Caco-2 (cell line): ENCODE results near the gene MCU. TPM values are rescaled to one million over a fixed set of nuclear protein-coding genes. Genes with fewer than 3 reads are reported as not detected.
"Not testable (repeated sequence)": the region's sequence is repeated elsewhere in the genome, so short reads cannot be mapped to it uniquely, and the experiment has no call there.

Source experiments
- BruUV-seq: library from RNA; stranded (reverse); fragments of 400-500 nt; replicated peaks from 2 replicates; lab custom pipeline; 2021; lab: Mats Ljungman, UMichigan
- CTCF ChIA-PET: fragments of 300-600 bp; sonication (Branson Sonifier 250); formaldehyde crosslinking; loops from one replicate; lab custom pipeline; 2022; ENCODE audit warnings: antibody characterized with exemption; lab: Charles Lee
- POLR2A ChIA-PET: fragments of 300-600 bp; sonication (Branson Sonifier 250); formaldehyde crosslinking; loops from one replicate; lab custom pipeline; 2022; ENCODE audit warnings: antibody characterized with exemption; lab: Charles Lee
- DNase-seq, 2 experiments: peaks; one replicate each; pipeline versions ENCODE4 v3.0.0 to v3.0.0-alpha.2; 2020 to 2022
- H3K27me3 ChIP-seq: replicated peaks from 2 replicates; pipeline ENCODE4 v1.6.0; 2011; ENCODE audit warnings: low read length; ENCODE audit not compliant: control insufficient read depth, insufficient read depth
- H3K36me3 ChIP-seq: 2 replicates; pipeline ENCODE4 v1.5.1; 2011; ENCODE audit warnings: low read length; ENCODE audit not compliant: control insufficient read depth, insufficient read depth
- H3K4me1 ChIP-seq: fragments of 250-450 bp; sonication (Bioruptor Pico); 2 replicates; pipeline ENCODE4 v1.5.1; 2020; ENCODE audit warnings: mild to moderate bottlenecking
- H3K4me3 ChIP-seq: 2 replicates; pipeline ENCODE4 v1.5.1; 2011; ENCODE audit warnings: low read depth, mild to moderate bottlenecking, control low read depth, low read length
- H3K9me3 ChIP-seq: fragments of 250-450 bp; sonication (Bioruptor Pico); 2 replicates; pipeline ENCODE4 v1.5.1; 2020; ENCODE audit warnings: mild to moderate bottlenecking, moderate library complexity
- H3K27ac Mint-ChIP-seq: one replicate; pipeline ENCODE4 v1.8.0; 2022; ENCODE audit warnings: mixed read lengths; ENCODE audit not compliant: unreplicated experiment
- H3K27me3 Mint-ChIP-seq: one replicate; pipeline ENCODE4 v1.8.0; 2022; ENCODE audit warnings: mixed read lengths; ENCODE audit not compliant: insufficient read depth, unreplicated experiment
- H3K36me3 Mint-ChIP-seq: one replicate; pipeline ENCODE4 v1.8.0; 2022; ENCODE audit warnings: mild to moderate bottlenecking, mixed read lengths; ENCODE audit not compliant: insufficient read depth, unreplicated experiment
- H3K4me1 Mint-ChIP-seq: one replicate; pipeline ENCODE4 v1.8.0; 2022; ENCODE audit warnings: low read depth, mixed read lengths; ENCODE audit not compliant: unreplicated experiment
- H3K4me3 Mint-ChIP-seq: one replicate; pipeline ENCODE4 v1.8.0; 2022; ENCODE audit warnings: mild to moderate bottlenecking, moderate library complexity, mixed read lengths; ENCODE audit not compliant: unreplicated experiment
- H3K9me3 Mint-ChIP-seq: one replicate; pipeline ENCODE4 v1.8.0; 2022; ENCODE audit warnings: mixed read lengths; ENCODE audit not compliant: unreplicated experiment
- intact Hi-C: fragments of 100-400 bp; cut with micrococcal nuclease; formaldehyde crosslinking; loops from one replicate; pipeline ENCODE4 v1.10.0; 2022; ENCODE audit not compliant: unreplicated experiment
- total RNA-seq: library from RNA; stranded (reverse); gene quantifications from 2 replicates; pipeline ENCODE4 v1.2.3, GENCODE V29; 2022
- TF ChIP-seq, protein P1 (sequence below), 2 experiments: fragments of 200-600 bp in 1 of 2; IDR thresholded peaks; 1 replicate in 1 of 2; 2 replicates in 1 of 2; pipeline versions ENCODE4 v1.5.1 to v1.8.0; 2011 to 2022; ENCODE audit warnings: antibody characterized with exemption in 1 of 2, control low read depth in 1 of 2, inconsistent platforms in 1 of 2, low read depth in 1 of 2, low read length in 1 of 2, mild to moderate bottlenecking in 1 of 2, moderate library complexity in 1 of 2; ENCODE audit not compliant: insufficient read depth in 1 of 2, severe bottlenecking in 1 of 2, unreplicated experiment in 1 of 2

Gene MCU
- total RNA-seq, 1 experiment from 2014 or later = 62.5 TPM

DNA sequence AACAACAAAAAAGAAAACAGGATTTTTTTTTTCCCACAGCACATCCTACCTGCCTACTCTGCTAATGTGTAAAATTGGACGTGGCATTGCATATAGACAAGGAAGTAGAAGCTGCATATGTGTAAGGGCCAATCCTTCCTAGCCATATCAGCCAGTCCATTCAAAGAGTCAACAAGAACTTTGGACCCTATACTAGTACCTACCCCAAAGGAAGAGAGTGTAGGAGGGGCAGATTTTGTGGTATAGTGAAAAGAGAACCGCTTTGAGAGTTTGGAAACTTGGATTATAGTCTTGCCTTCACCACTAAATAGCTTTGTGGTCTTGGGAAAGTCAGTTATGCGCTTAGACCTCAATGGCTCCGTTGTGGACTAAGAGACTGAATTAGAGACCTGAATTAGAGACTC is 12.1 kb upstream of the MCU start:
- Mint-ChIP-seq H3K4me3 (peak overlapping the region; percentile 36), H3K9me3 (no peaks in the 10 kb centered on the region), H3K36me3 (no peaks in the 10 kb centered on the region), H3K27me3 (no peaks in the 10 kb centered on the region), H3K4me1 (peaks cover 22% of the 10 kb centered on the region), H3K27ac (peak overlapping the region; percentile 71)
- Histone ChIP-seq H3K36me3 (no peaks in the 10 kb centered on the region), H3K4me3 (no peak overlapping the region), H3K9me3 (no peaks in the 10 kb centered on the region), H3K4me1 (peaks cover 29% of the 10 kb centered on the region), H3K27me3 (no peaks in the 10 kb centered on the region)
- intact Hi-C loops = loop anchor here (1.0 kb wide), 1 partner anchor 8 kb away; no protein-coding TSS in a partner anchor
- ChIA-PET POLR2A (interaction anchor here (0.6 to 1.2 kb wide), 4 partner anchors 8 to 54 kb away, joined by 3 to 13 read pairs (median 6); partner anchors contain the start of genes MCU and MICU1), CTCF (interaction anchor here (1.0 kb wide), 1 partner anchor 13 kb away, joined by 3 read pairs; no protein-coding TSS in a partner anchor)
- DNase-seq = peak; percentile 57 to 61
- TF ChIP-seq, protein P1, sequence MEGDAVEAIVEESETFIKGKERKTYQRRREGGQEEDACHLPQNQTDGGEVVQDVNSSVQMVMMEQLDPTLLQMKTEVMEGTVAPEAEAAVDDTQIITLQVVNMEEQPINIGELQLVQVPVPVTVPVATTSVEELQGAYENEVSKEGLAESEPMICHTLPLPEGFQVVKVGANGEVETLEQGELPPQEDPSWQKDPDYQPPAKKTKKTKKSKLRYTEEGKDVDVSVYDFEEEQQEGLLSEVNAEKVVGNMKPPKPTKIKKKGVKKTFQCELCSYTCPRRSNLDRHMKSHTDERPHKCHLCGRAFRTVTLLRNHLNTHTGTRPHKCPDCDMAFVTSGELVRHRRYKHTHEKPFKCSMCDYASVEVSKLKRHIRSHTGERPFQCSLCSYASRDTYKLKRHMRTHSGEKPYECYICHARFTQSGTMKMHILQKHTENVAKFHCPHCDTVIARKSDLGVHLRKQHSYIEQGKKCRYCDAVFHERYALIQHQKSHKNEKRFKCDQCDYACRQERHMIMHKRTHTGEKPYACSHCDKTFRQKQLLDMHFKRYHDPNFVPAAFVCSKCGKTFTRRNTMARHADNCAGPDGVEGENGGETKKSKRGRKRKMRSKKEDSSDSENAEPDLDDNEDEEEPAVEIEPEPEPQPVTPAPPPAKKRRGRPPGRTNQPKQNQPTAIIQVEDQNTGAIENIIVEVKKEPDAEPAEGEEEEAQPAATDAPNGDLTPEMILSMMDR (IDR thresholded peaks at IDR 0.05; ENCODE audit: insufficient read depth in 1 of 2, low read depth in 1 of 2, low read length in 1 of 2, severe bottlenecking in 1 of 2, unreplicated experiment in 1 of 2) = no peak
- BruUV-seq = no TSS peak

DNA sequence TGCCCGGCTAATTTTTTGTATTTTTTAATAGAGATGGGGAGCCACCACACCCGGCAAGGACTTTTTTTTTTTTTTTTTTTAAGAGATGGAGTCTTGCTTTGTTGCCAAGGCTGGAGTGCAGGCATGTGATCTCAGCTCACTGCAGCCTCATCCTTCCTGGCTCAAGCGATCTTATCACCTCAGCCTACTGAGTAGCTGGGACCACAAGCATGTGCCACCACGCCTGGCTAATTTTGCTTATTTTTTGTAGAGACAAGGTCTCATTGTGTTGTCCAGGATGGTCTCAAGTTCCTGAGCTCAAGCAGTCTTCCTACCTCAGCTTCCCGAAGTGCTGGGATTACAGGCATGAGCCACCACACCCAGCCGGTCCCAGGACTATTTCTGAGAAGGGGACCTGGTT is 9.3 kb upstream of the MCU start:
- H3K4me3 Mint-ChIP-seq = no peak overlapping the region
- Histone ChIP-seq H3K9me3 (no peaks in the 10 kb centered on the region), H3K4me3 (no peak overlapping the region), H3K36me3 (no peaks in the 10 kb centered on the region), H3K27me3 (no peaks in the 10 kb centered on the region), H3K4me1 (peaks cover 36% of the 10 kb centered on the region)
- H3K9me3 Mint-ChIP-seq = no peaks in the 10 kb centered on the region
- no peak for DNase-seq
- no peaks in the 10 kb centered on the region for H3K27me3 Mint-ChIP-seq
- peaks cover 46% of the 10 kb centered on the region for H3K4me1 Mint-ChIP-seq
- ChIA-PET POLR2A (interaction anchor here (0.6 to 0.7 kb wide), 2 partner anchors 56 to 155 kb away, joined by 4 to 12 read pairs; no protein-coding TSS in a partner anchor), CTCF (interaction anchor here (1.0 kb wide), 1 partner anchor 10 kb away, joined by 3 read pairs; no protein-coding TSS in a partner anchor)
- intact Hi-C loops = no loop called here
- no peak overlapping the region for H3K27ac Mint-ChIP-seq
- H3K36me3 Mint-ChIP-seq = no peaks in the 10 kb centered on the region
- TF ChIP-seq, protein P1 (IDR thresholded peaks at IDR 0.05; ENCODE audit: insufficient read depth in 1 of 2, low read depth in 1 of 2, low read length in 1 of 2, severe bottlenecking in 1 of 2, unreplicated experiment in 1 of 2) = no peak
- BruUV-seq = no TSS peak

DNA sequence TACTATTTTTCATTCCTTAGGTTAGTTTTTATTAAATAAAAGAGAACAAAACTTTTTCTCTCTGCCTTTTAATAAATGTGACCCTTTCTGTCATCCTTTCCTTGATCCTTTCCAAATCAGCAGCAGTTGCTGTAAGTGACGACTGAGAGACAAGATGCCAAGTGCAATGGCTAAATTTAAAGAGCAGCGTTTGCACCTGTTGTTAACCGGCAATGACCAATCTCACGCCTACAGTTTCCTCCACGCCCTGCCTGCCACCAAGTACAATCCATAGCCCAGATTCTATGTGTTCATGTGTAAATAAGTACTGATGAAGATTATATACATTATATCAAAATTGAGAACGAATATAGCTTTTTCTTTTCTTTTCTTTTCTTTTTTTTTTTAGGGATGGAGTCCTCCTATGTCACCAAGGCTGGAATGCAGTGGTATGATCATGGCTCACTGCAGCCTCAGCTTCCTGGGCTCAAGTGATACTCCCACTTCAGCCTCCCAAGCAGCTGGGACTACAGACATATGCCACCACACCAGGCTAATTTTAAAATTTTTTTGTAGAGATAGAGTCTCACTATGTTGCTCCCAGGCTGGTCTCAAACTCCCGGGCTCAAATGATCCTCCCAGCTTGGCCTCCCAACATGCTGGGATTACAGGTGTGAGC is 6.5 kb upstream of the MCU start:
- Mint-ChIP-seq H3K36me3 (no peaks in the 10 kb centered on the region), H3K27ac (no peak overlapping the region), H3K9me3 (no peaks in the 10 kb centered on the region), H3K27me3 (no peaks in the 10 kb centered on the region), H3K4me3 (no peak overlapping the region), H3K4me1 (peaks cover 50% of the 10 kb centered on the region)
- ChIA-PET CTCF (no interaction called here), POLR2A (interaction anchor here (0.6 kb wide), 1 partner anchor 14 kb away, joined by 3 read pairs; no protein-coding TSS in a partner anchor)
- BruUV-seq = no TSS peak
- Histone ChIP-seq H3K36me3 (no peaks in the 10 kb centered on the region), H3K9me3 (no peaks in the 10 kb centered on the region), H3K4me3 (no peak overlapping the region), H3K4me1 (peaks cover 44% of the 10 kb centered on the region), H3K27me3 (no peaks in the 10 kb centered on the region)
- intact Hi-C loops = no loop called here
- no peak for DNase-seq
- TF ChIP-seq, protein P1 (IDR thresholded peaks at IDR 0.05; ENCODE audit: insufficient read depth in 1 of 2, low read depth in 1 of 2, low read length in 1 of 2, severe bottlenecking in 1 of 2, unreplicated experiment in 1 of 2) = no peak

DNA sequence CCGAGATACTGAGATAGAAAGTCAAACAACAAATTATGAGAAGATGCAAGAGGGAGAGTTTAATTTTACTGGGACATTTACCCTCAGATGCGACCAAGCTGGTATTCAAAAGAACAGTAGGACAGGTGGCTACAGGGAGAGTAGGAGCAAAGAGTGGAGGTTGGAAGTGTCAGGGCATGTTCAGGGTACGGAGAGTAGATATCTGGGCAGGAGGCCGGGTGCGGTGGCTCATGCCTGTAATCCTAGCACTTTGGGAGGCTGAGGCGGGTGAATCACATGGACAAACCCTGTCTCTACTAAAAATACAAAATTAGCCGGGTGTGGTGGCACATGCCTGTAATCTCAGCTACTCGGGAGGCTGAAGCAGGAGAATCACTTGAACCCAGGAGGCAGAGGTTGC is 5.5 kb upstream of the MCU start:
- H3K9me3 Mint-ChIP-seq, H3K36me3 ChIP-seq, DNase-seq, BruUV-seq, H3K27me3 Mint-ChIP-seq, H3K4me3 ChIP-seq, CTCF ChIA-PET, intact Hi-C loops, H3K9me3 ChIP-seq, H3K36me3 Mint-ChIP-seq, POLR2A ChIA-PET, H3K27me3 ChIP-seq: not testable (repeated sequence)
- H3K4me1 Mint-ChIP-seq = peaks cover 50% of the 10 kb centered on the region
- H3K4me1 ChIP-seq = peaks cover 48% of the 10 kb centered on the region
- peak overlapping the region; percentile 94 for H3K27ac Mint-ChIP-seq
- peak overlapping the region; percentile 30 for H3K4me3 Mint-ChIP-seq
